MCF 10A (cell line): ENCODE measurements around the gene TMEM134. TPM values are rescaled to one million over a fixed set of nuclear protein-coding genes. Genes with fewer than 3 reads are reported as not detected.

Source experiments
- BruUV-seq: library from RNA; stranded (reverse); fragments of 400-500 nt; replicated peaks from 2 replicates; lab custom pipeline; 2021; lab: Mats Ljungman, UMichigan
- CTCF ChIA-PET: fragments of 300-600 bp; sonication (Branson Sonifier 250); formaldehyde crosslinking; extraction: SDS; loops from one replicate; lab custom pipeline; 2021; ENCODE audit warnings: antibody characterized with exemption, inconsistent platforms; lab: Yijun Ruan, JAX
- POLR2A ChIA-PET: fragments of 300-600, 350-650 bp; sonication (Branson Sonifier 250); formaldehyde crosslinking; extraction: SDS; loops from one replicate; lab custom pipeline; 2020; ENCODE audit warnings: antibody characterized with exemption, inconsistent platforms; lab: Yijun Ruan, JAX
- DNase-seq: peaks from one replicate; pipeline ENCODE4 v3.0.0-alpha.2; 2018; ENCODE audit not compliant: unreplicated experiment
- H3K27ac Mint-ChIP-seq: one replicate; pipeline ENCODE4 v1.8.0; 2022; ENCODE audit warnings: mild to moderate bottlenecking, low read depth, mixed read lengths; ENCODE audit not compliant: unreplicated experiment
- H3K27me3 Mint-ChIP-seq: one replicate; pipeline ENCODE4 v1.8.0; 2022; ENCODE audit warnings: mixed read lengths; ENCODE audit not compliant: insufficient read depth, unreplicated experiment
- H3K36me3 Mint-ChIP-seq: one replicate; pipeline ENCODE4 v1.8.0; 2022; ENCODE audit warnings: mild to moderate bottlenecking, moderate library complexity, mixed read lengths; ENCODE audit not compliant: insufficient read depth, unreplicated experiment
- H3K4me1 Mint-ChIP-seq: one replicate; pipeline ENCODE4 v1.8.0; 2022; ENCODE audit warnings: mixed read lengths; ENCODE audit not compliant: insufficient read depth, unreplicated experiment
- H3K4me3 Mint-ChIP-seq: one replicate; pipeline ENCODE4 v1.8.0; 2022; ENCODE audit warnings: mild to moderate bottlenecking, moderate library complexity, mixed read lengths; ENCODE audit not compliant: unreplicated experiment
- H3K9me3 Mint-ChIP-seq: one replicate; pipeline ENCODE4 v1.8.0; 2022; ENCODE audit warnings: mixed read lengths; ENCODE audit not compliant: unreplicated experiment
- CTCF ChIP-seq: fragments of 200-600 bp; IDR thresholded peaks from one replicate; pipeline ENCODE4 v1.8.0; 2022; ENCODE audit warnings: antibody characterized with exemption, mild to moderate bottlenecking; ENCODE audit not compliant: unreplicated experiment
- intact Hi-C: fragments of 100-400 bp; cut with micrococcal nuclease; formaldehyde crosslinking; loops from 2 replicates; pipeline ENCODE4 v1.14.1; 2022
- total RNA-seq: library from RNA; stranded (reverse); gene quantifications from 2 replicates; pipeline ENCODE4 v1.2.3, GENCODE V29; 2022

The TMEM134 gene
- total RNA-seq, 1 experiment from 2014 or later = 49.7 TPM

GRCh38 chr11:67503119-67504004 is 34.3 kb upstream of the TMEM134 start:
- intact Hi-C loops = no loop called here
- H3K36me3 Mint-ChIP-seq = peaks cover 26% of the 10 kb centered on the region

GRCh38 chr11:67502328-67502979 is 33.4 kb upstream of the TMEM134 start:
- H3K27me3 Mint-ChIP-seq = no peaks in the 10 kb centered on the region
- ChIA-PET POLR2A (no interaction called here), CTCF (interaction anchor here (0.5 to 0.6 kb wide), 2 partner anchors 53 to 73 kb away, joined by 3 read pairs; no protein-coding TSS in a partner anchor)
- no peak for TF ChIP-seq CTCF
- no peak for DNase-seq
- BruUV-seq = no TSS peak
- H3K4me3 Mint-ChIP-seq = peak overlapping the region; percentile 56
- peaks cover 21% of the 10 kb centered on the region for H3K4me1 Mint-ChIP-seq
- intact Hi-C loops = no loop called here
- no peak overlapping the region for H3K27ac Mint-ChIP-seq
- H3K36me3 Mint-ChIP-seq = peaks cover 26% of the 10 kb centered on the region
- no peaks in the 10 kb centered on the region for H3K9me3 Mint-ChIP-seq

More at GRCh38 chr11:67503119-67504004, 34.3 kb upstream of the TMEM134 start:
- no TSS peak for BruUV-seq
- Mint-ChIP-seq H3K27me3 (no peaks in the 10 kb centered on the region), H3K27ac (no peak overlapping the region), H3K9me3 (no peaks in the 10 kb centered on the region), H3K4me3 (peak overlapping the region; percentile 92), H3K4me1 (peaks cover 21% of the 10 kb centered on the region)
- ChIA-PET POLR2A (interaction anchor here (2.3 kb wide), 1 partner anchor 20 kb away, joined by 11 read pairs; the partner anchor contains the start of gene AIP), CTCF (no interaction called here)
- DNase-seq = no peak
- TF ChIP-seq CTCF = no peak

- intact Hi-C loops = no loop called here
- DNase-seq = no peak
- Mint-ChIP-seq H3K4me1 (peaks cover 21% of the 10 kb centered on the region), H3K9me3 (no peaks in the 10 kb centered on the region), H3K27ac (no peak overlapping the region), H3K36me3 (peaks cover 26% of the 10 kb centered on the region), H3K4me3 (no peak overlapping the region), H3K27me3 (no peaks in the 10 kb centered on the region)
- no TSS peak for BruUV-seq
- CTCF ChIA-PET = interaction anchor here (0.6 kb wide), 1 partner anchor 73 kb away, joined by 3 read pairs; no protein-coding TSS in a partner anchor
- TF ChIP-seq CTCF = no peak
- POLR2A ChIA-PET = interaction anchor here (1.3 kb wide), 1 partner anchor 81 kb away, joined by 3 read pairs; no protein-coding TSS in a partner anchor
These were observed 32.8 kb upstream of the TMEM134 start for GRCh38 chr11:67501854-67502253.
